Progenitor cell of endocrine pancreas (in vitro differentiated cells): ENCODE data around the gene CNTROB. TPM values are rescaled to one million over a fixed set of nuclear protein-coding genes. Genes with fewer than 3 reads are reported as not detected.

ENCODE experiments used
- DNase-seq: peaks from one replicate; pipeline ENCODE4 v3.0.0; 2021; ENCODE audit warnings: low spot score; ENCODE audit not compliant: unreplicated experiment
- H3K27ac Mint-ChIP-seq: 2 replicates; pipeline ENCODE4 v1.8.0; 2021; ENCODE audit warnings: mild to moderate bottlenecking, moderate library complexity, mixed read lengths
- H3K27me3 Mint-ChIP-seq: 2 replicates; pipeline ENCODE4 v1.8.0; 2021; ENCODE audit warnings: mixed read lengths
- H3K36me3 Mint-ChIP-seq: 2 replicates; pipeline ENCODE4 v1.8.0; 2022; ENCODE audit warnings: mixed read lengths; ENCODE audit not compliant: insufficient read depth
- H3K4me1 Mint-ChIP-seq: 2 replicates; pipeline ENCODE4 v1.8.0; 2021; ENCODE audit warnings: low read depth, mixed read lengths
- H3K4me3 Mint-ChIP-seq: 2 replicates; pipeline ENCODE4 v1.8.0; 2021; ENCODE audit warnings: low read depth, mild to moderate bottlenecking, moderate library complexity, mixed read lengths
- H3K9me3 Mint-ChIP-seq: 2 replicates; pipeline ENCODE4 v1.8.0; 2021; ENCODE audit warnings: low read depth, mixed read lengths
- total RNA-seq: library from RNA; stranded (reverse); gene quantifications from 2 replicates; pipeline ENCODE4 v1.2.1, GENCODE V29; 2021
- TF ChIP-seq, protein P1 (sequence below): fragments of 200-600 bp; sonication (generic); IDR thresholded peaks from one replicate; pipeline ENCODE4 v1.5.0; 2021; ENCODE audit warnings: antibody characterized with exemption, mild to moderate bottlenecking; ENCODE audit not compliant: unreplicated experiment

The CNTROB gene
- total RNA-seq, 1 donor from 2014 or later, result 51.6 TPM

DNA sequence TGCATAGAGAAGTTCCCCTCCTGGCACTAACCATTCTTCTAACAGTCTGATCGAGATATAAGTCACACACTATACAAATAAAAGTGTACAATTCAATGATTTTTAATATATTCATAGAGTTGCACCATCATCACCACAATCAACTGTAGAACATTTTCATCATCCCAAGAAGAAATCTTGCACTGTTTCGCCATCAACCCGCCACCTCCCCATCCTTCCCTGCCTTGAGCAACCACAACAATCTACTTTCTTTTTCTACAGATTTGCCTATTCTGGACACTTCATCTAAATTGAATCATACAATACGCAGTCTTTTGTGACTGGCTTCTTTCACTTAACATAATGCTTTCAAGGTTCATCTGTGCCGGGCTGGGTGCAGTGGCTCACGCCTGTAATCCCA, 37.4 kb downstream of the CNTROB start:
- no peak overlapping the region for H3K27ac Mint-ChIP-seq
- no peak overlapping the region for H3K4me3 Mint-ChIP-seq
- H3K4me1 Mint-ChIP-seq, result peaks cover 5% of the 10 kb centered on the region
- peaks cover 20% of the 10 kb centered on the region for H3K27me3 Mint-ChIP-seq
- peaks cover 3% of the 10 kb centered on the region for H3K9me3 Mint-ChIP-seq
- peaks cover under 1% of the 10 kb centered on the region for H3K36me3 Mint-ChIP-seq
- no peak for DNase-seq
- TF ChIP-seq, protein P1, sequence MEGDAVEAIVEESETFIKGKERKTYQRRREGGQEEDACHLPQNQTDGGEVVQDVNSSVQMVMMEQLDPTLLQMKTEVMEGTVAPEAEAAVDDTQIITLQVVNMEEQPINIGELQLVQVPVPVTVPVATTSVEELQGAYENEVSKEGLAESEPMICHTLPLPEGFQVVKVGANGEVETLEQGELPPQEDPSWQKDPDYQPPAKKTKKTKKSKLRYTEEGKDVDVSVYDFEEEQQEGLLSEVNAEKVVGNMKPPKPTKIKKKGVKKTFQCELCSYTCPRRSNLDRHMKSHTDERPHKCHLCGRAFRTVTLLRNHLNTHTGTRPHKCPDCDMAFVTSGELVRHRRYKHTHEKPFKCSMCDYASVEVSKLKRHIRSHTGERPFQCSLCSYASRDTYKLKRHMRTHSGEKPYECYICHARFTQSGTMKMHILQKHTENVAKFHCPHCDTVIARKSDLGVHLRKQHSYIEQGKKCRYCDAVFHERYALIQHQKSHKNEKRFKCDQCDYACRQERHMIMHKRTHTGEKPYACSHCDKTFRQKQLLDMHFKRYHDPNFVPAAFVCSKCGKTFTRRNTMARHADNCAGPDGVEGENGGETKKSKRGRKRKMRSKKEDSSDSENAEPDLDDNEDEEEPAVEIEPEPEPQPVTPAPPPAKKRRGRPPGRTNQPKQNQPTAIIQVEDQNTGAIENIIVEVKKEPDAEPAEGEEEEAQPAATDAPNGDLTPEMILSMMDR, result no peak

DNA sequence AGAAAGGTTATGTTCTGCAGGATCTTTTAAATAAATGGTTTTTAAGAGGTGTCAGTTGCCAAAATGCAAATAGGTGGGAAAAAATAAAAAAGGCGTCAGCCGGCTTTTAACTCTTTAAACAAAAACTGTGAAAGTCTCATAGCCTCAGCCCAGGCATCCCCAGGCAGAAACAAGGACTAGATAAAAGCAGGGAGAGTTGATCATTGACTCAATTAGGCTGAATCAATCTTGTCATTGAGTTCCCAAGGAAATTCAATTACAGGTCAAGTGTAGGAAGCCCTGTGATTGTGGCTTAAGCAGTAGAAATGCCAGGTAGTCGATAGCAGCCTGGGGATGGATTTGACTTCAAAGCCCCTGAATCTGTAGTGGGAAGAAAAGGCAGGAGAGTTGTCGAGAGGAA, 39.6 kb downstream of the CNTROB start:
- peaks cover 22% of the 10 kb centered on the region for H3K27me3 Mint-ChIP-seq
- H3K4me1 Mint-ChIP-seq, result peaks cover 5% of the 10 kb centered on the region
- H3K4me3 Mint-ChIP-seq, result no peak overlapping the region
- H3K27ac Mint-ChIP-seq, result no peak overlapping the region
- peaks cover 2% of the 10 kb centered on the region for H3K36me3 Mint-ChIP-seq
- peaks cover 11% of the 10 kb centered on the region for H3K9me3 Mint-ChIP-seq
- no peak for DNase-seq
- TF ChIP-seq, protein P1, result no peak

DNA sequence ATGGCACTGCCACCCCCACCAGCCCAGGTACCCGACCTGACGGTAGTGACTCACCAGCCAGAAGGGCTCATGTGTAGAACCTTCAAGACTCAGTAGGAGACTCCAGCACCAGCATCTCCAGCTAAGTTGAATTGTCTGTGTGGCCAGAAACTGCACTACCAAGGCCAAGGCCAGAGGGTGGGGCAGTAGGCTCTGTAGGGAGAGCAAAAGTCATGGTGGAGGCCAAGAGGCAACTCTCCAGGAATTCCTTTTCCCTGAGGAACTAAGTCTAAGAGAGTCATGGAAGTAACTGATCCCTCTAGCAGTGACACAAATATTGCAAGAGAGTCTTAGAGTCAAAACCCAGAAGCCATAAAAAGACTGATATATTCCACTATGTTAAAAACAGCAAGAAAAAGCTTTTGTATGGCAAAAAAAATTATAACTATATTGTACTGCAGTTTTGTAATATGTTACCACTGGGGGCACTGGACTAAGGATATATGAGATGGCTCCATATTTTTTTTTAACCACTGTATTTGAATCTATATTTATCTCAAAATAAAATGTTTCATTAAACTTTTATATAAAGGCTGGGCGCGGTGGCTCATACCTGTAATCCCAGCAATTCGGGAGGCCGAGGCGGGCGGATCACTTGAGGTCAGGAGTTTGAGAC, 40.3 kb downstream of the CNTROB start:
- DNase-seq, result no peak
- Mint-ChIP-seq H3K4me1 (peaks cover 5% of the 10 kb centered on the region), H3K27ac (no peak overlapping the region), H3K27me3 (peaks cover 28% of the 10 kb centered on the region), H3K4me3 (no peak overlapping the region), H3K36me3 (peaks cover 2% of the 10 kb centered on the region), H3K9me3 (peaks cover 11% of the 10 kb centered on the region)
- TF ChIP-seq, protein P1, result no peak

GRCh38 chr17:7974638-7975131, 42.7 kb downstream of the CNTROB start:
- H3K9me3 Mint-ChIP-seq, result peaks cover 11% of the 10 kb centered on the region
- H3K27me3 Mint-ChIP-seq, result peaks cover 26% of the 10 kb centered on the region
- no peak overlapping the region for H3K27ac Mint-ChIP-seq
- H3K4me3 Mint-ChIP-seq, result no peak overlapping the region
- TF ChIP-seq, protein P1, result no peak
- H3K4me1 Mint-ChIP-seq, result peaks cover 5% of the 10 kb centered on the region
- H3K36me3 Mint-ChIP-seq, result peaks cover 2% of the 10 kb centered on the region
- DNase-seq, result no peak

DNA sequence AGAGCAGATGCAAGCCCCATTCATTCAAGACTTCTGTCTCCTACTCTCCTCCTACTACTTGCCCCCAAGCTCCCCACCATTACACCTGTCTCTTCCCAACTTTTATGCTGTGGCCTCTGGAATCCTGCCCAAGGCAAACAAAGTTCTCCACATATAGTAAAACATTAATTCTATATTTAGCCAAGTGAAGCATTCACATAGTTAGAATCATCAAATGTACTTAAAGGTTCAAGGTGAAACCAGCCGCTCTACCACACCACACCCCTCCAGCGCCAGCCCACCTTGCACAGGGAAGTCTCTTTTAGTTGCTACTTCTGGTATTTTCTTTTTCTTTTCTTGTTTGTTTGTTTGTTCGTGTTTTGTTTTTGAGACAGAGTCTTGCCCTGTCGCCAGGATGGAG, 45.0 kb downstream of the CNTROB start:
- H3K36me3 Mint-ChIP-seq, result peaks cover 2% of the 10 kb centered on the region
- no peak overlapping the region for H3K4me3 Mint-ChIP-seq
- H3K27ac Mint-ChIP-seq, result no peak overlapping the region
- no peak for DNase-seq
- peaks cover 11% of the 10 kb centered on the region for H3K9me3 Mint-ChIP-seq
- no peaks in the 10 kb centered on the region for H3K4me1 Mint-ChIP-seq
- peaks cover 22% of the 10 kb centered on the region for H3K27me3 Mint-ChIP-seq
- TF ChIP-seq, protein P1, result no peak
